Astrocyte of the cerebellum (primary cell): ENCODE data around the gene EFCAB12.

Source experiments
- DNase-seq: peaks from one replicate; pipeline ENCODE4 v3.0.0-alpha.2; 2011; ENCODE audit warnings: low read depth
- H3K4me3 ChIP-seq: 2 replicates; pipeline ENCODE4 v1.5.1; 2011; ENCODE audit warnings: mild to moderate bottlenecking, low read depth, low read length, moderate library complexity
- CTCF ChIP-seq: IDR thresholded peaks from 2 replicates; pipeline ENCODE4 v1.5.1; 2012; ENCODE audit warnings: low read length, low read depth, moderate library complexity, mild to moderate bottlenecking; ENCODE audit errors: missing control alignments
- in situ Hi-C: cut with HindIII; loops from 2 replicates; pipeline ENCODE4 v1.10.0; 2017; ENCODE audit warnings: low sequenced_read_pairs

The EFCAB12 gene

DNA sequence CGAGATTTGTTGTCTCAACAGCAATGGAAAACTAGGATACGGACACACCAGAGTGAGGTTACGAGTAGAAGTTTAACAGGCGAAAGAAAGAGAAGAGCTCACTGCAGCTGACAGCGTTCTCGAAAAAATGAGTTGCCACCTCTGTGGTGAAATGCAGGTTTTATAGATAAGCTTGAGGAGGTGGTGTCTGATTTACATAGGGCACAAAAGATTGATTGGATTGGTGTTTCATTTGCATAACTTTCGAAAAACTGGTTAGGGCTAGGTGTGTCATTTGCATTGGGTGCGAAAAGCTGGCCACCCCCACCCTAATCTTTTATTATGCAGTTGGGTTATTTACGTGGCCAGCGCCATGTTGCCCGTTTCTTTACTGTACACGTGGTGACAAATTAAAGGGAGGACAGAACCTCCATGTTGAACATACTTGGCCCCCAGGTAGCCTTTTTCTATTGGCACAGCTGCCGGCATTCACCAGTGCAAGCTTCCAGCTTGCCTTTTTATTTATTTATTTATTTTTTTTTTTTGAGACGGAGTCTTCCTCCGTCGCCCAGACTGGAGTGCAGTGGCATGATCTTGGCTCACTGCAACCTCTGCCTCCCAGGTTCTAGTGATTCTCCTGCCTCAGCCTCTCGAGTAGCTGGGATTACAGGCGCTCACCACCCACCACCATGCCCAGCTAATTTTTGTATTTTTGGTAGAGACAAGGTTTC lies 19.9 kb upstream of the EFCAB12 start:
- no peak for TF ChIP-seq CTCF
- DNase-seq: no peak
- no peak overlapping the region for H3K4me3 ChIP-seq
- in situ Hi-C loops: loop anchor here (25.0 kb wide), 1 partner anchor 389 kb away; no protein-coding TSS in a partner anchor

GRCh38 chr3:129446926-129447325 lies 18.5 kb upstream of the EFCAB12 start:
- no peak overlapping the region for H3K4me3 ChIP-seq
- DNase-seq: no peak
- TF ChIP-seq CTCF: no peak
- in situ Hi-C loops: loop anchor here (25.0 kb wide), 1 partner anchor 390 kb away; no protein-coding TSS in a partner anchor

- no peak for TF ChIP-seq CTCF
- no peak overlapping the region for H3K4me3 ChIP-seq
- DNase-seq: no peak
- in situ Hi-C loops: loop anchor here (25.0 kb wide), 1 partner anchor 392 kb away; no protein-coding TSS in a partner anchor
Measured at GRCh38 chr3:129445471-129445870, 17.0 kb upstream of the EFCAB12 start.

GRCh38 chr3:129442947-129443346 lies 14.5 kb upstream of the EFCAB12 start:
- no peak for DNase-seq
- in situ Hi-C loops: loop anchor here (25.0 kb wide), 1 partner anchor 394 kb away; no protein-coding TSS in a partner anchor
- H3K4me3 ChIP-seq: no peak overlapping the region
- no peak for TF ChIP-seq CTCF

DNA sequence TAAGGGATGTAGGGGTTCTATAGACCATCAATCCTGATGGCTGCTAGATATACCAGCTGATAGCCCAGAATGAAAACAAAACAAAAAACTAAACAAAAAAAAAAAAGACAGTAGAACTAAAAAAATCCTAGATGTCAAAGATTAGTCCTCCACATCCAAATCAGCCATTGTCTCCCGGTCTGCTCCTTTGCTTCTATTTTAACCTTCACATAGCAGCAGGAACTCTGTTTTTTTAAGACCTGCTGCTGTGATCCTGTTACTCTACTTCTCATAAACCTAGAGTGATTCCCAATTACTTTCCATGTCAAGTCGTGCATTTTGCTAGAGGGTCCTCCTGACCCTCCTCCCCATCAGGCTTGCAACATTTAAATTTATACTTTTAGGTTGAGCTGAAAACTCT lies 14.1 kb upstream of the EFCAB12 start:
- no peak for DNase-seq
- no peak overlapping the region for H3K4me3 ChIP-seq
- TF ChIP-seq CTCF: no peak
- in situ Hi-C loops: loop anchor here (25.0 kb wide), 1 partner anchor 395 kb away; no protein-coding TSS in a partner anchor

DNA sequence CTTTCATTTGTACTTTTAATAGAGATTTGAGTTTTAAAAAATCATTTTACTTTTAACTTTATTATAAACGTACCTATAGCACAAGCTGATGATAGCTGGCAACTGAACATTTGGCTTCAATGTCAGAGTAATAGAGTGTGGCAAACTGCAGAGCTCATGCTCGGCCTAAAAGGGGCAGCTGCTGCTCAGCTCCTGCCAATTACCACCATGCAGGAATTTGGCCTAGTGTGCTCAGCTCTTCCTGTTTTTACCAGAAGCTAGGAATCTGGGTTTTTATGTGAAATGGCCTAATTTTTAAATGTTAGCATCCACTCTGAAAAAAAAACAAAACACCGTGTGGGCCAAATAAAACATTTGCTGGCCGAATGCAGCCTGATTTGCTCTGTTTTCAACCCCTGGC lies 13.3 kb upstream of the EFCAB12 start:
- in situ Hi-C loops: loop anchor here (25.0 kb wide), 1 partner anchor 396 kb away; no protein-coding TSS in a partner anchor
- DNase-seq: peak; percentile 36
- peak overlapping the region; percentile 1 for H3K4me3 ChIP-seq

More for the DNA sequence above, 13.3 kb upstream of the EFCAB12 start:
- peak; percentile 9 for TF ChIP-seq CTCF
